Heart left ventricle (tissue), 16 donors: Measurements from ENCODE around the gene ENDOU. TPM values are rescaled to one million over a fixed set of nuclear protein-coding genes. Genes with fewer than 3 reads are reported as not detected.

Experiments used
- ATAC-seq, 4 donors: fragments of 200-7000 bp; cut with Tn5 transposase; one replicate each; pipeline ENCODE4 v1.9.1; 2020 to 2022; ENCODE audit warnings: moderate library complexity in 4 of 4, mild to moderate bottlenecking in 3 of 4, moderate number of reproducible peaks in 1 of 4
- DNase-seq, 5 donors: peaks; one replicate each; pipeline ENCODE4 v3.0.0-alpha.2; 2020
- H3K27ac ChIP-seq, 12 donors: fragments of 200-600 bp; sonication (generic) in 4 of 12; one replicate each; pipeline versions ENCODE4 v1.5.0 to v1.8.0; 2016 to 2022; ENCODE audit warnings: mild to moderate bottlenecking in 2 of 12
- H3K27me3 ChIP-seq, 9 donors: fragments of 200-600 bp; sonication (generic) in 2 of 9; one replicate each; pipeline versions ENCODE4 v1.5.1 to v1.8.0; 2016 to 2022; ENCODE audit warnings: mild to moderate bottlenecking in 3 of 9
- H3K36me3 ChIP-seq, 9 donors: fragments of 200-600 bp; sonication (generic) in 2 of 9; one replicate each; pipeline versions ENCODE4 v1.5.0 to v1.8.0; 2018 to 2022; ENCODE audit warnings: mild to moderate bottlenecking in 2 of 9
- H3K4me1 ChIP-seq, 12 donors: fragments of 200-600 bp; sonication (generic) in 4 of 12; one replicate each; pipeline versions ENCODE4 v1.5.0 to v1.8.0; 2016 to 2022; ENCODE audit warnings: mild to moderate bottlenecking in 3 of 12
- H3K4me3 ChIP-seq, 12 donors: fragments of 200-600 bp; sonication (generic) in 4 of 12; one replicate each; pipeline versions ENCODE4 v1.5.0 to v1.8.0; 2017 to 2022; ENCODE audit warnings: mild to moderate bottlenecking in 9 of 12, moderate library complexity in 4 of 12
- H3K9me3 ChIP-seq, 12 donors: fragments of 200-600 bp; sonication (generic) in 4 of 12; one replicate each; pipeline versions ENCODE4 v1.5.0 to v1.8.0; 2016 to 2022; ENCODE audit warnings: mild to moderate bottlenecking in 1 of 12
- CTCF ChIP-seq, 12 donors: fragments of 200-600 bp; sonication (generic) in 4 of 12; IDR thresholded peaks; one replicate each; pipeline versions ENCODE4 v1.5.0 to v1.8.0; 2018 to 2022; ENCODE audit warnings: antibody characterized with exemption in 12 of 12, mild to moderate bottlenecking in 5 of 12
- POLR2A ChIP-seq, 2 donors: fragments of 450-650 bp; IDR thresholded peaks; one replicate each; pipeline ENCODE4 v1.6.1; 2017; ENCODE audit warnings: antibody characterized with exemption in 2 of 2, mild to moderate bottlenecking in 2 of 2, moderate library complexity in 2 of 2
- WGBS, 4 donors: extraction: QIAGEN DNeasy Blood & Tissue Kit in 2 of 4; methylation state at CpG; one replicate each; pipeline versions ENCODE4 v1.1.5 to v1.1.7; 2013 to 2018; 5-methylcytosine and 5-hydroxymethylcytosine counted together
- intact Hi-C, 10 donors: fragments of 100-400 bp; cut with DNase I; formaldehyde crosslinking; loops; one replicate each; pipeline versions ENCODE4 v1.11.1 to v1.14.2; 2022
- polyA plus RNA-seq, 2 donors: library from polyadenylated mRNA; stranded (reverse); fragments of 200-250 nt; gene quantifications; one replicate each; pipeline ENCODE4 v1.2.3, GENCODE V29; 2013
- total RNA-seq, 9 donors: library from RNA; depleted of rRNA in 2 of 9; stranded (reverse); fragments of >200 nt in 2 of 9; fragmentation: NEBNext Ultra II Directional in 3 of 9; extraction: Animal tissue kit (Norgen Biotek cat#: 25700) in 3 of 9; gene quantifications; one replicate each; pipeline versions ENCODE4 v1.1.0 to v1.2.4, GENCODE V29; 2016 to 2023
- donor health status: ischemic (EF 13 %, LVEDD 7.1; RV severe dilation, severe dysfunction).
- donor health status: healthy with polysubstance abuse.
- donor health status: DM: no; HTN: yes; CAD: no.
- donor health status: DM: no; HTN: no; CAD: no.
- donor health status: ischemic (EF 25% LVEDD 6.9; RV normal size, moderate dysfunction).
- donor health status: ischemic (EF 25% LVEDD 5.7; RV mildly dilated, moderate dysfunction).
- donor health status: healthy.
- donor health status: DM: yes; HTN: yes; CAD: no.
- donor health status: ischemic (EF 35%, LVEDD 5.7; RV mildly dilated, moderate dysfunction).
- donor health status: nonischemic (EF 11% LVEDD 7.7; RV severe dilation, severe dysfunction).
- donor health status: DM: yes; HTN: yes; CAD: no.
- donor health status: PGD.
- donor health status: ischemic (EF 29% LVEDD 5.4; RV normal size, mild dysfunction).
- donor health status: nonischemic (EF 23%, LVEDD 6.1; RV moderate dilation, normal function).

ENDOU gene
- total and polyA plus RNA-seq, 11 donors, result 0.08 to 2.5 (median 0.27) TPM; not detected in 4

- Histone ChIP-seq H3K27me3 (no peaks in the 10 kb centered on the region), H3K9me3 (no peaks in the 10 kb centered on the region), H3K36me3 (peaks cover 0 to 4% (median 0%) of the 10 kb centered on the region in 9 donors), H3K4me1 (peaks cover 13 to 74% (median 51%) of the 10 kb centered on the region in 12 donors), H3K4me3 (peak overlapping the region; percentile 42 to 76 (median 64)), H3K27ac (peak overlapping the region; percentile 64 to 90 (median 82))
- peak in 1 of 4 donors; percentile 32 for ATAC-seq
- DNase-seq, result peak in 4 of 5 donors; percentile 58 to 76 (median 68)
- intact Hi-C loops, result loop anchor here in 4 of 10 donors (2.0 to 5.0 kb wide), 3 partner anchors 17 to 41 kb away; no protein-coding TSS in a partner anchor
- 36 to 50% (median 48%) methylated on average over 17 to 20 of the region's 20 CpGs for WGBS, 4 donors
- TF ChIP-seq POLR2A (IDR thresholded peaks at IDR 0.05) (no peak), CTCF (IDR thresholded peaks at IDR 0.05) (no peak)
Observed at GRCh38 chr12:47757840-47758583, 32.7 kb upstream of the ENDOU start.

GRCh38 chr12:47757364-47757839, 32.1 kb upstream of the ENDOU start:
- Histone ChIP-seq H3K9me3 (no peaks in the 10 kb centered on the region), H3K4me1 (peaks cover 18 to 74% (median 55%) of the 10 kb centered on the region in 12 donors), H3K4me3 (peak overlapping the region; percentile 42 to 76 (median 64)), H3K27ac (peak overlapping the region; percentile 64 to 90 (median 82)), H3K27me3 (no peaks in the 10 kb centered on the region), H3K36me3 (peaks cover 0 to 4% (median 0%) of the 10 kb centered on the region in 9 donors)
- TF ChIP-seq CTCF (IDR thresholded peaks at IDR 0.05) (no peak), POLR2A (IDR thresholded peaks at IDR 0.05) (no peak)
- 56 to 86% (median 61%) methylated on average over 5 to 7 of the region's 7 CpGs for WGBS, 4 donors
- intact Hi-C loops, result loop anchor here in 1 of 10 donors (5.0 kb wide), 1 partner anchor 40 kb away; no protein-coding TSS in a partner anchor
- ATAC-seq (no peak), DNase-seq (no peak)

GRCh38 chr12:47755655-47756562, 30.6 kb upstream of the ENDOU start:
- intact Hi-C loops, result loop anchor here in 1 of 10 donors (5.0 kb wide), 1 partner anchor 39 kb away; no protein-coding TSS in a partner anchor

More at GRCh38 chr12:47755655-47756562, 30.6 kb upstream of the ENDOU start:
- no peak for ATAC-seq
- no peaks in the 10 kb centered on the region for H3K27me3 ChIP-seq
- H3K4me1 ChIP-seq, result peaks cover 18 to 81% (median 65%) of the 10 kb centered on the region in 12 donors
- peak overlapping the region; percentile 8 to 76 (median 64) for H3K4me3 ChIP-seq
- H3K36me3 ChIP-seq, result peaks cover 0 to 9% (median 0%) of the 10 kb centered on the region in 9 donors
- WGBS, 4 donors, result 54 to 64% (median 58%) methylated on average over 12 of the region's 12 CpGs
- DNase-seq, result peak in 1 of 5 donors; percentile 57
- TF ChIP-seq POLR2A (IDR thresholded peaks at IDR 0.05) (no peak), CTCF (IDR thresholded peaks at IDR 0.05) (no peak)
- peak overlapping the region; percentile 64 to 90 (median 82) for H3K27ac ChIP-seq
- no peaks in the 10 kb centered on the region for H3K9me3 ChIP-seq
